ENCODE data around the gene CDH22.

Gene CDH22

GRCh38 chr20:46334303-46334904 is 26.1 kb upstream of the CDH22 start:
- DNase-seq (ENCODE audit: low spot score) = no peak
- in situ Hi-C loops (cut with MboI; ENCODE audit: low pct_unique_long_range_greater_than_20kb, low sequenced_read_pairs, unreplicated experiment) = no loop called here
- TF ChIP-seq, protein P1, sequence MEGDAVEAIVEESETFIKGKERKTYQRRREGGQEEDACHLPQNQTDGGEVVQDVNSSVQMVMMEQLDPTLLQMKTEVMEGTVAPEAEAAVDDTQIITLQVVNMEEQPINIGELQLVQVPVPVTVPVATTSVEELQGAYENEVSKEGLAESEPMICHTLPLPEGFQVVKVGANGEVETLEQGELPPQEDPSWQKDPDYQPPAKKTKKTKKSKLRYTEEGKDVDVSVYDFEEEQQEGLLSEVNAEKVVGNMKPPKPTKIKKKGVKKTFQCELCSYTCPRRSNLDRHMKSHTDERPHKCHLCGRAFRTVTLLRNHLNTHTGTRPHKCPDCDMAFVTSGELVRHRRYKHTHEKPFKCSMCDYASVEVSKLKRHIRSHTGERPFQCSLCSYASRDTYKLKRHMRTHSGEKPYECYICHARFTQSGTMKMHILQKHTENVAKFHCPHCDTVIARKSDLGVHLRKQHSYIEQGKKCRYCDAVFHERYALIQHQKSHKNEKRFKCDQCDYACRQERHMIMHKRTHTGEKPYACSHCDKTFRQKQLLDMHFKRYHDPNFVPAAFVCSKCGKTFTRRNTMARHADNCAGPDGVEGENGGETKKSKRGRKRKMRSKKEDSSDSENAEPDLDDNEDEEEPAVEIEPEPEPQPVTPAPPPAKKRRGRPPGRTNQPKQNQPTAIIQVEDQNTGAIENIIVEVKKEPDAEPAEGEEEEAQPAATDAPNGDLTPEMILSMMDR (IDR thresholded peaks at IDR 0.05; ENCODE audit: extremely low read depth, insufficient read depth, missing control alignments) = no peak

GRCh38 chr20:46333161-46333991 is 25.1 kb upstream of the CDH22 start:
- no peak for DNase-seq (ENCODE audit: low spot score)
- in situ Hi-C loops (cut with MboI; ENCODE audit: low pct_unique_long_range_greater_than_20kb, low sequenced_read_pairs, unreplicated experiment) = no loop called here
- TF ChIP-seq, protein P1 (IDR thresholded peaks at IDR 0.05; ENCODE audit: extremely low read depth, insufficient read depth, missing control alignments) = no peak

DNA sequence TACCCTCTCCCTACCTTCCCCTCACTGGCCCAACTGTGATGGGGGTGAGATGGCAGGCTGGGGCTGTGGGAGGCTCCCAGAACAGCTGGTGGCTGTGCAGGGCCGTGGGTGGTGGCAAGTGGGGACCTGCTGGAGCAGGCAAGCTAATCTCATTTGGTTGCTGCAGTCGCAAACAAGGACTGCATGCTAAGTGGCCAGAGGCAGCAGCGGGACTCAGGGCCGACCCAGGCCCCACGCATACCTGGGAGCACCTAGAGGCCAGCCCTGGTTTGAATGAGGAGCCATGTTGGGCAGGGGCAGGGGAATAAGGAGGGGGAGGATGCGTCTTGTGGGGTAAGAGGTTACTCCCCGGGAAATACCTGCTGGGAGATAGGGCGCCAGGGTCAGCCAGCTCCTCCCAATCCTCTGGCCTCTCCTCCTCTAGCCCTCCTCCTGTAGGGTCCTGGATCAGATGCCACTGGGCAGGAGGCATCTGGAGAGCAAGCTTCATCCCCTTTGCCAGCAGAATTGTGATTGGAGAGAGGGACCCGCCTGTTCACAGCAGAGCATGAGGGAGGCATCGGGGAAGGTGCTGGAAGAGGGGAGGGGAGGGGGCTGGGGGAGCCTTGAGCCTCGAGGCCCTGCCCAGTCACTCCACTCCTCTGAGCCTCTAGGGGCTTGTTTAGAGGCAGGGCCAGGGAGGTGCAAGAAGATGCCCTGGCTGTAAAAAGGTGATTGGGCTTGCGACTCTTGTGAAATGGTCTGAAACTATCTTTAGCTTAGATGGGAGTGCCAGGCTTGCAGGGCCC is 24.3 kb upstream of the CDH22 start:
- in situ Hi-C loops (cut with MboI; ENCODE audit: low pct_unique_long_range_greater_than_20kb, low sequenced_read_pairs, unreplicated experiment) = no loop called here
- DNase-seq (ENCODE audit: low spot score) = no peak
- TF ChIP-seq, protein P1 (IDR thresholded peaks at IDR 0.05; ENCODE audit: extremely low read depth, insufficient read depth, missing control alignments) = no peak

- in situ Hi-C loops (cut with MboI; ENCODE audit: low pct_unique_long_range_greater_than_20kb, low sequenced_read_pairs, unreplicated experiment) = no loop called here
- DNase-seq (ENCODE audit: low spot score) = no peak
Observed at GRCh38 chr20:46331611-46332361, 23.5 kb upstream of the CDH22 start.

DNA sequence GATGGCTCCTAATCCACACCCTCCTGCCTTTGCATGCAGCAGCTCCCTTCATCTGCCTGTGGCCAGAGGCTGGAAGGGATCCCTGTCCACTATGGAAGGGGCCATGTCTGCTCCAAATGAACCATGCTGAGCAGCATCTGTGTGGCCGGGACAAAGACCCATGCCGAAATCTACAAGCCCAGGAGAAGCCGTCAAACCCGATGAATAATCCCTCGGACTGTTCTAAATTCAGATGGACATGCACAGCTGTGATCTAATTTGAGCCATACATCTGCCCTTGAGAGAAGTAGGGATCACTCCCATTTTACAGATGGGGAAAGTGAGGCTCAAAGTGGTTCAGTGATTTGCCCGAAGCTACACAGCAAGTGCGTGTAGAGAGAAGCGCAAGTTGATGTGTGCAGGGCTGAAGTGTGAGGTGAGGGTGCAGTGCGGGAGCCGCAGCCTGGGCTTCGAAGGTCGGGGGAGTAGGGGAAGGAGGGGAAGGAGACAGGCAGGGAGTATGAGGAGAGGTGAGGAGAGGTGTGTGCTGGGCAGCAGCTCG is 22.6 kb upstream of the CDH22 start:
- no peak for DNase-seq (ENCODE audit: low spot score)
- in situ Hi-C loops (cut with MboI; ENCODE audit: low pct_unique_long_range_greater_than_20kb, low sequenced_read_pairs, unreplicated experiment) = no loop called here
- TF ChIP-seq, protein P1 (IDR thresholded peaks at IDR 0.05; ENCODE audit: extremely low read depth, insufficient read depth, missing control alignments) = no peak

More at GRCh38 chr20:46331611-46332361, 23.5 kb upstream of the CDH22 start:
- TF ChIP-seq, protein P1 (IDR thresholded peaks at IDR 0.05; ENCODE audit: extremely low read depth, insufficient read depth, missing control alignments) = no peak

Measured in GM13977 (cell line).